Lower leg skin (tissue), 3 donors: ENCODE results near the gene FBH1.

Experiments used
- CTCF ChIP-seq, 3 donors: fragments of 450-650 bp; IDR thresholded peaks; one replicate each; pipeline ENCODE4 v1.5.1; 2016; ENCODE audit warnings: antibody characterized with exemption in 3 of 3, mild to moderate bottlenecking in 3 of 3, moderate library complexity in 2 of 3
- POLR2A ChIP-seq, 2 donors: fragments of 450-650 bp; IDR thresholded peaks; one replicate each; pipeline ENCODE4 v1.6.1; 2016 to 2017; ENCODE audit warnings: antibody characterized with exemption in 2 of 2, mild to moderate bottlenecking in 1 of 2, moderate library complexity in 1 of 2

DNA sequence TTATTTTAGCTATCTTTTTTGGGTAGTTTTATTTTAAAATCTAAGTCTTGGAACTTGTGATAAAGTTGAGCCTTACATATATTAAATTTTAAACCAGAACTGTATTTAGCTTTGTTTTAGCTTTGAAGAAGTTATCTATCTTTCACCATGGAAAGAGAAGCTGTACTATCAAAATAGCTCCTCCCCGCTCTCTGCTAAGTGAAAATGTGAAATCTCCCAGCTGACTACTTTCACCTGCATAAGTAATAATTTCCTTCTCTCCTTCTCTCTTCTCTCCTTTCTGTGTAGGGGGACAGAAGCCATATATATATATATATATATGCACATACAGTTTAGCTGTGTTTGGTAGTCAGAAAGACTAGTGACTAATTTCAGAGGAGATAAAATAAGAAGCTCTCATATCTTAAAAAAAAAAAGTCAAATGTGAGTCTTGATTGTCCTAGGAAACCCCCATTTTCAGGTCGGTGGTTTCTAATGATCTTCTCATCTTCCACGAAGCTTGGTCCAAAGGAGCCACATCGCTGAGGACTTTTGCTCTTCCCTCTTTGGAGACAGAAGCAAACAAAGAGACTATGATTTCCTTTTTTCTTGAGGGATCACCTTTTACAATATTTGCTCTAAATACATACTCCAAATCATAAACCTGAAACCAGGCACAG lies 46.2 kb upstream of the FBH1 start:
- TF ChIP-seq CTCF (IDR thresholded peaks at IDR 0.05) = no peak
- TF ChIP-seq POLR2A (IDR thresholded peaks at IDR 0.05) = no peak
